ENCODE measurements around the gene CELSR1.

DNA sequence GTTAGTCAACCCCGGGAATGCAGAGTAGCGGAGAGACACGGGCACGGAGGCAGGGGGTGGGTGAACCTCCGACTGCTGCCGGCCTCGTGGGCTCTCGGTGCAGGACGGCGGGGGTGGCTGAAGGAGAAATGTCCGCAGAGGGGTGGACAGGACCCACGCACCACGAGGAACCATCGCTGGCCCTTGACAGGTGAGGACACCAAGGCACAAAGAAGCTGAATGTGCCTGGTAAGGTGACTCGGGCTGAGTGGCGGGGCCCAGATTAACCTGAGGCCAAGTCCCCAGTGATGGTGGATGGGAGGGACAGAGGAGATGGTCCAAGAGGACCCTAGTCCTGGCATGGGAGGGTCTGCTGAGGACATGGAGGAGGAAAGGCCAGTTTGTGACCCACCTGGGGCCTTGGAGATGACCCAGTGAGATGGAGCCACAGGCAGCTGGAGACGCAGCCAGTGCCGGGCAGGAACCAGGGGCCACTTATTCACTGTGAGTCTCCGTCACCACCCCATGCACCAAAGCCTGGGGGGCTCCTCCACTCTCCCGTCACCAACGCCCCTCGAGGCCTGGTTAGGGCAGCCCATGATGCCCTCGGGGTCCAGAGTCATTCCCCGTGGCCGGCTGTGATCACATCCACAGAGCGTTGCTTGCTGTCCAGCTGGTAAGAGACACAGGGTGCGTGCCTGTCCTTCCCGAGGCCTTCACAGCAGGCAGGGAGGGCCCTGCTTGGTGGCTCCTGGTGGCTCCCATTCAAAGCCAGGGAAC, 64.2 kb downstream of the CELSR1 start:
- TF ChIP-seq, protein P1, sequence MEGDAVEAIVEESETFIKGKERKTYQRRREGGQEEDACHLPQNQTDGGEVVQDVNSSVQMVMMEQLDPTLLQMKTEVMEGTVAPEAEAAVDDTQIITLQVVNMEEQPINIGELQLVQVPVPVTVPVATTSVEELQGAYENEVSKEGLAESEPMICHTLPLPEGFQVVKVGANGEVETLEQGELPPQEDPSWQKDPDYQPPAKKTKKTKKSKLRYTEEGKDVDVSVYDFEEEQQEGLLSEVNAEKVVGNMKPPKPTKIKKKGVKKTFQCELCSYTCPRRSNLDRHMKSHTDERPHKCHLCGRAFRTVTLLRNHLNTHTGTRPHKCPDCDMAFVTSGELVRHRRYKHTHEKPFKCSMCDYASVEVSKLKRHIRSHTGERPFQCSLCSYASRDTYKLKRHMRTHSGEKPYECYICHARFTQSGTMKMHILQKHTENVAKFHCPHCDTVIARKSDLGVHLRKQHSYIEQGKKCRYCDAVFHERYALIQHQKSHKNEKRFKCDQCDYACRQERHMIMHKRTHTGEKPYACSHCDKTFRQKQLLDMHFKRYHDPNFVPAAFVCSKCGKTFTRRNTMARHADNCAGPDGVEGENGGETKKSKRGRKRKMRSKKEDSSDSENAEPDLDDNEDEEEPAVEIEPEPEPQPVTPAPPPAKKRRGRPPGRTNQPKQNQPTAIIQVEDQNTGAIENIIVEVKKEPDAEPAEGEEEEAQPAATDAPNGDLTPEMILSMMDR (conservative IDR thresholded peaks at IDR 0.05; ENCODE audit: low read length): no peak
- TF ChIP-seq EZH2phosphoT487 (IDR thresholded peaks at IDR 0.05; ENCODE audit: borderline replicate concordance, low read depth, low read length): no peak

Data from OCI-LY7 (cell line).